GM18507 (cell line): Measurements from ENCODE around the gene SPINK5.

Experiments
- DNase-seq: peaks from one replicate; pipeline ENCODE4 v3.0.0; 2011; ENCODE audit warnings: low read depth; ENCODE audit not compliant: insufficient read length; ENCODE audit errors: extremely low spot score
- FAIRE-seq: peaks from 2 replicates; lab custom pipeline; 2011; peaks lifted over from hg19 to GRCh38; lab: Jason Lieb, UNC

Gene SPINK5

GRCh38 chr5:148166550-148167283, 102.9 kb downstream of the SPINK5 start:
- FAIRE-seq, result no peak

DNA sequence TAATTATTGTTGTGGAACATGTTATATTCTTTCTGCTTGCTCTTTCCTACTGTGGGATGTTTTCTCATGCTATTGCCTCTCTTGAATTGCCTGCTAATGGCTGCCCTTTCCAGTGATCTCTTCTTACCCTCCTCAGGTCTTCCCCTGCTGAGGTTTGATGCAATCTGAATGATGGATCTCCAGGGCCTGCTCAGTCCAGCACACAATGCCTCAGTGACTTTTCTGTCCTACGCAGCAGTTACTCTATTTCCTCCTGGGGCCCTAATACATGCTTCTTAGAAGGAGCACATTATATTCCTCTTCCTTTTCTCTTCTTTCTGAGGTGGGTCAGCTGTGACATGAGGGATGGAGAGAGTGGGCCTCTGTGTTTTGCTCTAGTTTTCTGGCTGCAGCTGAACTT, 104.5 kb downstream of the SPINK5 start, which contains the start of gene SPINK14:
Gene SPINK14, plus strand, starts transcription at position 301 of the 400 bp plus-strand sequence. CDS start 1,187 bp downstream, outside the sequence.
- DNase-seq, result no peak
- FAIRE-seq, result no peak

More at GRCh38 chr5:148166550-148167283, 102.9 kb downstream of the SPINK5 start:
- no peak for DNase-seq

DNA sequence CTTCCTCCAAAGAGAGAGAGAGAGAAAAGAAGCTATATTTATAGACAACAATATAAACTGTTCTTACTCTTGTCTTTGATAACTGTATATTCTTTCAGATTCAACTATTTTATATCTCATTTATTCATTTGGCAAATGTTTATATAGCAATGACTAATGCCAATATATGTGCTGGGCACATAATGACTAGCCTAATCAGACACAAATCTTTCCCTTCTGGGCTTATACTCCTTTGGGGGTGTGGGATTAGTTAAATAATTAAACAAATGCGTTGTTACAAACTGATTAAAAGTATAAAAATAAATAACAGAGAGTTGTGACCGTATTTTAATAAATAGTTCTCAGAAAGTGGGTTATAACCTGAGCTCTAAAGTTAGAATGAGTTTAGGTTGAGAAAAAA, 108.6 kb downstream of the SPINK5 start:
- FAIRE-seq (no peak), DNase-seq (no peak)

GRCh38 chr5:148176480-148176879, 112.7 kb downstream of the SPINK5 start:
- no peak for FAIRE-seq
- DNase-seq, result no peak

DNA sequence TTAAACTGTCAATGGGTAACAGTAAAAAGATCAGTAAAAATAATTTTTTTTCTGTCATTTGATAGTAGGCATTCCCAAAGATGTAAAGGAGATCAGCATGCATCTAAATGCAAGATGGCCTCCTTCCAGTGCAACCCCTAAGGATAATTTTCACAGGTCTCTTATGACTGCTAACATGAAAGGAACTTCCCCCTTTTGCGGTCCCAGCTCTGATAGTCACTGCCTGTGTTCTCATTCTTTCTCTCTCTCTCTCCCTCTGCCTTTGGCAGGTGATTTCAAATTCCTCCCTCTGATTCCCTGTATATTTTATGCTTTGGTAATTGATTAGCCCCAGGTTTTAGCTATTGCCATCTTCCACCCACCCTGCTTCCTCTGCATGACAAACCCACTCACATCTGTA, 113.4 kb downstream of the SPINK5 start:
- DNase-seq, result no peak
- FAIRE-seq, result no peak

- DNase-seq (no peak), FAIRE-seq (peak; percentile 68)
These were observed 115.5 kb downstream of the SPINK5 start for GRCh38 chr5:148179234-148179824.

DNA sequence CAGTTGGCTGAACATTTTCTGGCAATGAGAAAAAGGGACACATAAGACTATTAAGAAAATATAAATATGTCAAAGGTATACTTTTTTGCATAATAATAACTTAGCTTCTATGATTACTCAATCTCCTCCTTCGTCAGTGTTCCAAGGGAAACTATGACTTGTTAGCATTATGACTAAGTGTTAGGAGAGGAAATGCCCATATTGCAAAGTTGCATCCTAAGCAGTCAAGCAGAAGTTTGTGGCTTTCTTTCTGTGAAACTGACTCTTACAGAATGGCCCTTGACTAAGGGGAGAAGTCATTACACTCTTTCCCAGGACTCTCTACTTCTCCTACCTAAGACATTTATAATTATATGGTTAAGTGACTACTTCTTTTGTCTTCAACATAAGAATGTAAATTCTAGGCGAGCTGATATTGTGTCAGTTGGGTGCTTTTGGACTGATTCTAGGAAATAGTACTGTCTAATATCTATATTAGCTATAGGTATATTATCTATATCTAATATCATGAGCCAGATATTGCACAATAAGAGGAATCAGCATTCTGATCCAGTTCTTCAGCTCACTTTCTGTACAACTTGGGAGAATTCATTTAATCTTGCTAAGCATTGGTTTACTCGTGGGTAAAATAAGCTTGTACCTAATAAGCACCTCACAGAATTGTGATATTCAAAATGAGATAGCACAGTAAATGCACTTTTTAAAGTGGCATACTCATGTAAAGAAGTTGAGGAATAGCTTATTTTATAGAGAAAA, 122.6 kb downstream of the SPINK5 start:
- FAIRE-seq (no peak), DNase-seq (no peak)
